Measurements from ENCODE around the gene CARD11. TPM values are rescaled to one million over a fixed set of nuclear protein-coding genes. Genes with fewer than 3 reads are reported as not detected.

CARD11 gene
- polyA plus RNA-seq, 1 donor from 2014 or later: not detected

- H3F3A ChIP-seq (ENCODE audit: insufficient read depth, low read length, poor library complexity, severe bottlenecking): no peaks in the 10 kb centered on the region
- no peak overlapping the region for H3K4me3 ChIP-seq (ENCODE audit: low read length)
- no peak for TF ChIP-seq POLR2AphosphoS5 (IDR thresholded peaks at IDR 0.05)
- TF ChIP-seq MXI1 (conservative IDR thresholded peaks at IDR 0.05; ENCODE audit: poor library complexity, severe bottlenecking): no peak
- no peak for TF ChIP-seq EZH2 (IDR thresholded peaks at IDR 0.05; ENCODE audit: borderline replicate concordance, insufficient read depth, low read length, poor library complexity, severe bottlenecking)
- TF ChIP-seq, protein P1, sequence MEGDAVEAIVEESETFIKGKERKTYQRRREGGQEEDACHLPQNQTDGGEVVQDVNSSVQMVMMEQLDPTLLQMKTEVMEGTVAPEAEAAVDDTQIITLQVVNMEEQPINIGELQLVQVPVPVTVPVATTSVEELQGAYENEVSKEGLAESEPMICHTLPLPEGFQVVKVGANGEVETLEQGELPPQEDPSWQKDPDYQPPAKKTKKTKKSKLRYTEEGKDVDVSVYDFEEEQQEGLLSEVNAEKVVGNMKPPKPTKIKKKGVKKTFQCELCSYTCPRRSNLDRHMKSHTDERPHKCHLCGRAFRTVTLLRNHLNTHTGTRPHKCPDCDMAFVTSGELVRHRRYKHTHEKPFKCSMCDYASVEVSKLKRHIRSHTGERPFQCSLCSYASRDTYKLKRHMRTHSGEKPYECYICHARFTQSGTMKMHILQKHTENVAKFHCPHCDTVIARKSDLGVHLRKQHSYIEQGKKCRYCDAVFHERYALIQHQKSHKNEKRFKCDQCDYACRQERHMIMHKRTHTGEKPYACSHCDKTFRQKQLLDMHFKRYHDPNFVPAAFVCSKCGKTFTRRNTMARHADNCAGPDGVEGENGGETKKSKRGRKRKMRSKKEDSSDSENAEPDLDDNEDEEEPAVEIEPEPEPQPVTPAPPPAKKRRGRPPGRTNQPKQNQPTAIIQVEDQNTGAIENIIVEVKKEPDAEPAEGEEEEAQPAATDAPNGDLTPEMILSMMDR (IDR thresholded peaks at IDR 0.05; ENCODE audit: poor library complexity, severe bottlenecking): no peak
- no peak for TF ChIP-seq TAF1 (IDR thresholded peaks at IDR 0.05; ENCODE audit: low read depth)
- no peak for TF ChIP-seq EP300 (conservative IDR thresholded peaks at IDR 0.05; ENCODE audit: poor library complexity, severe bottlenecking)
- no peak for TF ChIP-seq RAD21 (conservative IDR thresholded peaks at IDR 0.05)
- H3K27ac ChIP-seq (ENCODE audit: low read length): no peak overlapping the region
- no peaks in the 10 kb centered on the region for H3K79me2 ChIP-seq (replicated peaks; ENCODE audit: insufficient read depth, low read length)
- no peaks in the 10 kb centered on the region for H4K20me1 ChIP-seq (ENCODE audit: insufficient read depth)
- no peaks in the 10 kb centered on the region for H3K9me2 ChIP-seq (ENCODE audit: insufficient read depth, low read length)
- no peak overlapping the region for H3K9ac ChIP-seq (ENCODE audit: low read length)
- no peak overlapping the region for H3K4me2 ChIP-seq (ENCODE audit: low read length)
- no peak overlapping the region for H2AFZ ChIP-seq (ENCODE audit: low read depth, low read length)
- no peaks in the 10 kb centered on the region for H3K27me3 ChIP-seq (ENCODE audit: insufficient read depth, low read depth, low read length)
- no peaks in the 10 kb centered on the region for H3K36me3 ChIP-seq (ENCODE audit: insufficient read depth, low read length)
- no peaks in the 10 kb centered on the region for H3K9me3 ChIP-seq (ENCODE audit: low read length)
These were observed 134.1 kb downstream of the CARD11 start for GRCh38 chr7:2909471-2910039.

DNA sequence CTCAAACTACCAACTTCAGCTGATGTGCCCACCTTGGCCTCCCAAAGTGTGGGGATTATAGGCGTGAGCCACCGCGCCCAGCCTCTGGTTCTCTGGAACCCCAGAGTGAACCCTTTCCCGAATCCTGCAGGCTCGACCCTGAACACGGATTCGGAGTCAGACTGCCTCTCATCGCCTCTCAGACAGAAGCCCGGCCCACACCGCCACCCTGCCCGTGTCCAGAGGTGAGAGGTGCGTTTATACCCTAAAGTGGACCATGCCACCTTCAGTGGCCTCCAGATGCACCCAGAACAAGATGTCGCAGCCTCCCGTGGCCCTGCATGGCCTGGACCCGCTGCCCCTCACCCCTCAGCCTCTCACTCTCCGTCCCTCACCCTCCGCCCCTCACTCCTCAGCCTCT, 134.6 kb downstream of the CARD11 start:
- no peak overlapping the region for H3K4me2 ChIP-seq (ENCODE audit: low read length)
- H3K27ac ChIP-seq (ENCODE audit: low read length): no peak overlapping the region
- H3K4me3 ChIP-seq (ENCODE audit: low read length): no peak overlapping the region
- H3K9ac ChIP-seq (ENCODE audit: low read length): no peak overlapping the region
- no peaks in the 10 kb centered on the region for H3K79me2 ChIP-seq (replicated peaks; ENCODE audit: insufficient read depth, low read length)
- H3F3A ChIP-seq (ENCODE audit: insufficient read depth, low read length, poor library complexity, severe bottlenecking): no peaks in the 10 kb centered on the region
- no peaks in the 10 kb centered on the region for H3K9me2 ChIP-seq (ENCODE audit: insufficient read depth, low read length)
- no peaks in the 10 kb centered on the region for H3K27me3 ChIP-seq (ENCODE audit: insufficient read depth, low read depth, low read length)
- TF ChIP-seq, protein P1 (IDR thresholded peaks at IDR 0.05; ENCODE audit: poor library complexity, severe bottlenecking): no peak
- TF ChIP-seq RAD21 (conservative IDR thresholded peaks at IDR 0.05): no peak
- TF ChIP-seq REST (IDR thresholded peaks at IDR 0.05; ENCODE audit: borderline replicate concordance): no peak
- no peak for TF ChIP-seq TAF1 (IDR thresholded peaks at IDR 0.05; ENCODE audit: low read depth)
- TF ChIP-seq EZH2 (IDR thresholded peaks at IDR 0.05; ENCODE audit: borderline replicate concordance, insufficient read depth, low read length, poor library complexity, severe bottlenecking): no peak
- no peak for TF ChIP-seq MXI1 (conservative IDR thresholded peaks at IDR 0.05; ENCODE audit: poor library complexity, severe bottlenecking)
- no peak for TF ChIP-seq EP300 (conservative IDR thresholded peaks at IDR 0.05; ENCODE audit: poor library complexity, severe bottlenecking)
- no peak for TF ChIP-seq POLR2AphosphoS5 (IDR thresholded peaks at IDR 0.05)
- no peak for TF ChIP-seq SMC3 (conservative IDR thresholded peaks at IDR 0.05; ENCODE audit: poor library complexity)
- H3K36me3 ChIP-seq (ENCODE audit: insufficient read depth, low read length): no peaks in the 10 kb centered on the region
- no peak overlapping the region for H2AFZ ChIP-seq (ENCODE audit: low read depth, low read length)
- no peaks in the 10 kb centered on the region for H4K20me1 ChIP-seq (ENCODE audit: insufficient read depth)
- no peaks in the 10 kb centered on the region for H3K9me3 ChIP-seq (ENCODE audit: low read length)
